Skeletal muscle tissue (tissue), 4 donors: ENCODE results near the gene ITCH. TPM values are rescaled to one million over a fixed set of nuclear protein-coding genes. Genes with fewer than 3 reads are reported as not detected.
"Not testable (repeated sequence)": the region's sequence is repeated elsewhere in the genome, so short reads cannot be mapped to it uniquely, and the experiment has no call there.

Experiments
- H3K27ac ChIP-seq: one replicate; pipeline ENCODE4 v1.7.0; 2013; ENCODE audit warnings: mild to moderate bottlenecking, low read depth, low read length, inconsistent platforms
- H3K27me3 ChIP-seq, 3 donors: one replicate each; pipeline ENCODE4 v1.7.0; 2013; ENCODE audit warnings: low read length in 3 of 3; ENCODE audit not compliant: control insufficient read depth in 3 of 3, insufficient read depth in 3 of 3
- H3K36me3 ChIP-seq, 3 donors: one replicate each; pipeline ENCODE4 v1.7.0; 2013; ENCODE audit warnings: low read length in 3 of 3; ENCODE audit not compliant: control insufficient read depth in 3 of 3, insufficient read depth in 3 of 3
- H3K4me1 ChIP-seq, 3 donors: one replicate each; pipeline ENCODE4 v1.7.0; 2013; ENCODE audit warnings: low read length in 3 of 3, mild to moderate bottlenecking in 3 of 3; ENCODE audit not compliant: control insufficient read depth in 3 of 3, insufficient read depth in 3 of 3
- H3K4me3 ChIP-seq, 3 donors: one replicate each; pipeline ENCODE4 v1.7.0; 2013; ENCODE audit warnings: low read length in 3 of 3
- H3K9ac ChIP-seq, 3 donors: one replicate each; pipeline ENCODE4 v1.7.0; 2013; ENCODE audit warnings: low read length in 3 of 3, mild to moderate bottlenecking in 3 of 3, moderate library complexity in 2 of 3, low read depth in 1 of 3
- H3K9me3 ChIP-seq, 3 donors: one replicate each; pipeline ENCODE4 v1.7.0; 2013; ENCODE audit warnings: low read length in 3 of 3; ENCODE audit not compliant: control insufficient read depth in 3 of 3
- total RNA-seq: library from RNA; depleted of rRNA; stranded (reverse); fragments of >200 nt; gene quantifications from one replicate; pipeline ENCODE4 v1.2.3, GENCODE V29; 2014
- donor health status: Osteomylitis.

The ITCH gene
- total RNA-seq, 1 donor from 2014 or later = 69.4 TPM

DNA sequence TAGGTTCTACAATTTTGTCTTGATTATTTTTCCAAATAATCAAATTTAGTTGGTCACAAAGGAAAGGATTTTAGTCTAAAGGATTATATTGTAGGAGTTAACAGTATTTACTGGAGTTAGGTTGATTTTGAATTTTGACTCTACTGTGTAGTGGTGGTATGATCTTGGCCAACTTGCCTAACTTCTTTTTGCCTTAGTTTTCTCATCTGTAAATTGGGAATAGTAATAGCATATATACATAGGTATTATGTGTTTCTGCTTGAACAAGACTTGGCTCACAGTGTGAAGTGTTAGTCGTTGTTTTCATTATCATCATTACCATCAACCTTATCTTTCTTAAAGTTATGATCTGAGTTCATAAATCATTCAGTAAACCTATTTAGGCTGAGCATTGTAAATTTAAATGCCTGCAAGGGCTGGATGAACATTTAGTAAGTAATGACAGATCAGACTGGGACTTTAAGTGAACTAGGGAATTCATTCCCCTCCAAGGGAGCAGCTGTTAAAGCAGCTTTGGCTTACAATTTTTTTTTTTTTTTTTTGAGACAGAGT lies 11.2 kb downstream of the ITCH start:
- peaks cover 13 to 14% (median 13%) of the 10 kb centered on the region in 3 donors for H3K36me3 ChIP-seq
- H3K27me3 ChIP-seq = no peaks in the 10 kb centered on the region
- H3K4me1 ChIP-seq = no peaks in the 10 kb centered on the region
- no peaks in the 10 kb centered on the region for H3K9me3 ChIP-seq
- no peak overlapping the region for H3K9ac ChIP-seq
- H3K27ac ChIP-seq = no peak overlapping the region
- H3K4me3 ChIP-seq = no peak overlapping the region

DNA sequence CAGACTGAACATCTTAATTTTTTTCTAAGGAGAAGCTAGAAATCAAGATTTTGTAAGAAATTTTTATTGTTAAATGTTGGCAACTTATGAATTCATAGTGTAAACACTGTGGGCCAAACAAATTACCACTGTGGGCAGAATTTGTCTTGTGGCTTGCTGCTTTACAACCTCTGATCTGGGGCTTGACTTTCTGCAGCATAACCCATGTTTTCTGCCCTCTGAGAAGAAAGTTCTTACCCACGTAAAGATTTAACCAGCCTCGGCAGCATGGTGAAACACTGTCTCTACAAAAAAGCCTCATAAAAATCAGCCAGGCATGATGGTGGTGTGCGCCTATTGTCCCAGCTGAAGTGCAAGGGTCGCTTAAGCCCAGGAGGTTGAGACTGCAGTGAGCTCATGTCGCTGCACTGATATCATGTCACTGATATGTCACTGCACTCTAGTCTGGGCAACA lies 12.9 kb downstream of the ITCH start:
- no peak overlapping the region for H3K4me3 ChIP-seq
- H3K27me3 ChIP-seq = no peaks in the 10 kb centered on the region
- H3K9me3 ChIP-seq = no peaks in the 10 kb centered on the region
- no peak overlapping the region for H3K9ac ChIP-seq
- no peaks in the 10 kb centered on the region for H3K4me1 ChIP-seq
- peaks cover 0 to 3% (median 0%) of the 10 kb centered on the region in 3 donors for H3K36me3 ChIP-seq
- H3K27ac ChIP-seq = no peak overlapping the region

DNA sequence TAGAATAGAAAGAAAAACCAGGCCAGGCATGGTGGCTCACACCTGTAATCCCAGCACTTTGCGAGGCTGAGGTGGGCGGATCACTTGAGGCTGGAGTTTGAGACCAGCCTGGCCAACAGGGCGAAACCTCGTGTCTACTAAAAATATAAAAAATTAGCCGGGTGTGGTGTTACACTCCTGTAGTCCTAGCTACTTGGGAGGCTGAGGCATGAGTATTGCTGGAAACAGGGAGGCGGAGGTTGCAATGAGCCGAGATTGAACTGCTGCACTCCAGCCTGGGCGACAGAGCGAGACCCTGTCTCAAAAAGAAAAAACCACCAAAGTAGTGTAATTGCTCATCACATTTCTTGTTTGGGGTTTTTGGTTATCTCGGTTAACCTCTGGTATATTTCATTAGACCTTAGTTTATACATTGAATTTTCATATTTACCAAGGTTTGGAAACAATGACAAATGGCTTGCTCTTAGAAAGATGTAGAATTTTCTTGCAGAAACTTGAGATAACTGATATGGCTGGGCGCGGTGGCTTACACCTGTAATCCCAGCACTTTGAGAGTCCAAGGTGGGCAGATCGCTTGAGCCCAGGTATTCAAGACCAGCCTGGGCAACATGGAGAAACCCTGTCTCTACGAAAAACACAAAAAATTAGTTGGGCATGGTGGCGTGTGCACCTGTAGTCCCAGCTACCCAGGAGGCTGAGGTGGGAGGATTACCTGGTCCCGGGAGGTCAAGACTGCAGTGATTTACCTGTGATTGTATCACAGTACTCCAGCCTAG lies 14.2 kb downstream of the ITCH start:
- no peak overlapping the region for H3K27ac ChIP-seq
- no peaks in the 10 kb centered on the region for H3K9me3 ChIP-seq
- no peak overlapping the region for H3K9ac ChIP-seq
- H3K27me3 ChIP-seq = no peaks in the 10 kb centered on the region
- H3K36me3 ChIP-seq = peaks cover 0 to 3% (median 0%) of the 10 kb centered on the region in 3 donors
- no peaks in the 10 kb centered on the region for H3K4me1 ChIP-seq
- no peak overlapping the region for H3K4me3 ChIP-seq

DNA sequence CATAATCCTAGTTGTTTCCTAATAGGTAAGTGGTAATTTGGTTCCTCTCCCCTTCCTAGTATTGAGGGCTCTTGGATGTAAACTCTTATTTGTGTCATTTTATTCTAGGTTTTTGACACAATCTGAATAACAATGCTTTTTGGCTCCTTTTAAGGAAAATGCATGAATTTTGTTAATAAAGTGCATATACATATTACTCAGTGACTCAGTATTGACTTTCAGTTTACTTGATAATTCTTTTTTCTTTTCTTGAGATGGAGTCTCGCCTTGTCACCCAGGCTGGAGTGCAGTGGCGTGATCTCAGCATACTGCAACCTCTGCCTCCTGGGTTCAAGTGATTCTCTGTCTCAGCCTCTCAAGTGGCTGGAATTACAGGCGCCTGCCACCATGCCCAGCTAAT lies 19.1 kb downstream of the ITCH start:
- H3K4me1 ChIP-seq = peaks cover 11% of the 10 kb centered on the region in 3 donors
- no peak overlapping the region for H3K4me3 ChIP-seq
- no peaks in the 10 kb centered on the region for H3K27me3 ChIP-seq
- H3K9me3 ChIP-seq = no peaks in the 10 kb centered on the region
- H3K27ac ChIP-seq = no peak overlapping the region
- H3K9ac ChIP-seq = no peak overlapping the region
- no peaks in the 10 kb centered on the region for H3K36me3 ChIP-seq

DNA sequence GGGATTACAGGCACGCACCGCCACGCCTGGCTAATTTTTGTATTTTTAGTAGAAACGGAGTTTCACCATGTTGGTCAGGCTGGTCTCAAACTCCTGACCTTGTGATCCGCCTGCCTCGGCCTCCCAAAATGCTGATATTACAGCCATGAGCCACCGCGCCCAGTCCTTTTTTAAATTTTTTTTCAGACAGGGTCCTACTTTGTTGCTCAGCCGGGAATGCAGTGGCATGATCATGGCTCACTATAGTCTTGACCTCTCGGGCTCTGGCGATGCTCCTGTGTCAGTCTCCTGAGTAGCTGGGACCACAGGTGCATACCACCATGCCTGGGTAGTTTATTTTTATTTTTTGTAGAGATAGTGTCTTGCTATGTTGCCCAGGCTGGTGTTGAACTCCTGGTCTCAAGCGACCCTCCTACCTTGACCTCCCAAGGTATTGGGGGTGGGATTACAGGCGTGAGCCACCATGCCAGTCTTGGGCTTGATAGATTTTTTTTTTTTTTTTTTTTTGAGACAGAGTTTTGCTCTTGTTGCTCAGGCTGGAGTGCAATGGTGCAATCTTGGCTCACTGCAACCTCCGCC lies 19.9 kb downstream of the ITCH start:
- H3K4me1 ChIP-seq = peaks cover 11% of the 10 kb centered on the region in 3 donors
- not testable (repeated sequence) for H3K27me3 ChIP-seq, H3K36me3 ChIP-seq, H3K9ac ChIP-seq, H3K4me3 ChIP-seq, H3K27ac ChIP-seq, H3K9me3 ChIP-seq

DNA sequence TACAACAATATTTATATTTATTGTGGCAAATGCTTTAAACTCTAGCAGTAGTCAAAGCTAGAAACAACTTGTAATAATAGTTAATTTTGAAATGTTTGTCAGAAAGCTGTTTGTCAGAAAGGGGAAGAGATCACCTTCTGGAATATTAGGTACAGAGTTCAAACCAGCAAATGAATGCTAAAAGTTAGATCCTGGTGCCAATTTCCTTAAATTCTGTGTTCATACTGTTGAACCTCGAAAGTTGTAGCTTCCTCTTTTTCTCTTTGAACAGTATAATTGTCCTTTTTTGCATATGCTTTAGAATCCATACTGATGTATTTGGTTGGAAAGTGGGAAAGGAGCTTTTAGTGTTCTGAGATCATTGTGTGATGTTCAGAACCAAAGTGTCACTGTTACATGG lies 22.4 kb downstream of the ITCH start:
- H3K9ac ChIP-seq = no peak overlapping the region
- no peak overlapping the region for H3K4me3 ChIP-seq
- peaks cover 11% of the 10 kb centered on the region in 3 donors for H3K4me1 ChIP-seq
- H3K27me3 ChIP-seq = no peaks in the 10 kb centered on the region
- H3K27ac ChIP-seq = no peak overlapping the region
- no peaks in the 10 kb centered on the region for H3K36me3 ChIP-seq
- H3K9me3 ChIP-seq = no peaks in the 10 kb centered on the region

DNA sequence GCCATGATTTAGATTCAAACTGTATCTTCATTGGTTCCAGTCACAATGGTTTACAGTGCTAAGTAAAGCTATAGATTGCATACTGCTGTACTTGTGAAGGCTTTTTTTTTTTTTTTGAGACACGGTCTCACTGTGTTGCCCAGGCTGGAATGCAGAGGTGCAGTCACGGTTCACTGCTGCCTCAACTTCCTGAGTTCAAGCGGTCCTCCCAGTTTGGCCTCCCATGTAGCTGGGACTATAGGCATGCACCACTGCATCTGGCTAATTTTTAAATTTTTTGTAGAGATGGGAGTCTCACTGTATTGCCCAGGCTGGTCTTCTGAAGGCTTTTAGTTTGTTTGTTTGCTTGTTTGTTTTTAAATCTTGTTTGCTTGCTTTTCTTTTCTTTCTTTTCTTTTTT lies 24.9 kb downstream of the ITCH start:
- H3K27ac ChIP-seq = no peak overlapping the region
- no peaks in the 10 kb centered on the region for H3K27me3 ChIP-seq
- H3K9me3 ChIP-seq = no peaks in the 10 kb centered on the region
- peaks cover 11 to 15% (median 11%) of the 10 kb centered on the region in 3 donors for H3K4me1 ChIP-seq
- H3K36me3 ChIP-seq = peaks cover 0 to 3% (median 2%) of the 10 kb centered on the region in 3 donors
- no peak overlapping the region for H3K9ac ChIP-seq
- H3K4me3 ChIP-seq = no peak overlapping the region

DNA sequence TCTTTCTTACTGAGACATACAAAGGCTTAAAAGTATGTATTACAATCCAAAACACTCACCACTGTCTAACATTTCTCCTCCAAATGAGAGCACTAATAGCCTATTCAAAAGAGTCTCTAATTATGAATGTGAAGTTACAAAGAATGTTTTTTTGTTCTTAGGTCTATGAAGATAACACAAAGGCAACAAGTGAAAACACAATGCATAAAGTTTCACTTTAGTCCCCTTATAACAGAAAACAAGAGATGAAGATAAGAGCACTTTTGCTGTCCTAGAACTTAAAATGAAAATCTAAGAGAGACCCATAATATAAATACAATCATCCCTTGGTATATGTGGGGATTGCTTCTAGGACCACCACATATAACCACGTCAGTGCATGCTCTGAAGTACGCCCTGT lies 25.6 kb downstream of the ITCH start:
- no peaks in the 10 kb centered on the region for H3K27me3 ChIP-seq
- no peak overlapping the region for H3K9ac ChIP-seq
- H3K36me3 ChIP-seq = peaks cover 0 to 8% (median 6%) of the 10 kb centered on the region in 3 donors
- H3K4me3 ChIP-seq = no peak overlapping the region
- no peaks in the 10 kb centered on the region for H3K9me3 ChIP-seq
- H3K27ac ChIP-seq = no peak overlapping the region
- peaks cover 11 to 15% (median 11%) of the 10 kb centered on the region in 3 donors for H3K4me1 ChIP-seq

DNA sequence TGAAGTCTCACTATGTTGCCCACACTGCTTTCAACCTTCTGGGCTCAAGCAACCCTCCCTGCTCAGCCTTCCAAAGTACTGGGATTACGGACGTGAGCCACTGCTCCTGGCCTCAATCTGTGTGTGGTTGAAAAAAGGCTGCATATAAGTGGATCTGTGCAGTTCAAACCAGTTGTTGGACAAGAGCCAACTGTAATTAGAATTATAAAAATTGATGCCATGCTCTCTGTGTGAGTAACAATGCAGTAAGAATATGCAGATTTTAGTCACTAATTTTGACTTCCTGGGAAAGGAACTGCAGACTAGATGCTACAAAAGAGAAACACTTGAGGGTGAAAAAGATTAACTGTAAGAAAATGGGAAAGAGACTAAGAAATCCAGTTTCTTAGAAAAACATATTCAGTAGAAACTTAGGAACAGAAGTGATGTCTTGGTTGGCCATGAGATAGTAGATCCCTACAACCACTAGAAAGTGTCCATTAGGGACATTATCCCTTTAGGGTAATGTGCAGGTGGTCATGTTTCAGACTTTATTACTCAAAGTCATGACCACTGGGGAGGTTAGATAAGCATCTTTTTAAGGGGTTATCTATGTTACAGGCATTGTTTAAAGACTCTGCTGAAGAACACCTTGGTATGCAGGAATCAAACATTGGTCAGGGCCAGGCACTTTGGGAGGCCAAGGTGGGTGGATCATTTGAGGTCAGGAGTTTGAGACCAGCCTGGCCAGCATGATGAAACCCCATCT lies 26.3 kb downstream of the ITCH start:
- H3K4me1 ChIP-seq = peaks cover 11 to 15% (median 11%) of the 10 kb centered on the region in 3 donors
- no peaks in the 10 kb centered on the region for H3K9me3 ChIP-seq
- H3K36me3 ChIP-seq = peaks cover 2 to 14% (median 12%) of the 10 kb centered on the region in 3 donors
- H3K27ac ChIP-seq = no peak overlapping the region
- H3K9ac ChIP-seq = no peak overlapping the region
- no peaks in the 10 kb centered on the region for H3K27me3 ChIP-seq
- no peak overlapping the region for H3K4me3 ChIP-seq
